ENCODE data around the gene MAP1A.
"Not testable (repeated sequence)": the region's sequence is repeated elsewhere in the genome, so short reads cannot be mapped to it uniquely, and the experiment has no call there.

The MAP1A gene

GRCh38 chr15:43531018-43531670 lies 13.7 kb downstream of the MAP1A start:
- DNase-seq = no peak

GRCh38 chr15:43532826-43533225 lies 15.4 kb downstream of the MAP1A start:
- DNase-seq = not testable (repeated sequence)

- no peak for DNase-seq
These were observed 17.5 kb downstream of the MAP1A start for GRCh38 chr15:43534897-43535296.

- DNase-seq = no peak
These were observed 20.7 kb downstream of the MAP1A start for GRCh38 chr15:43538091-43538490.

- DNase-seq = no peak
These were observed 24.4 kb downstream of the MAP1A start for GRCh38 chr15:43541785-43542184.

- DNase-seq = no peak
These were observed 26.9 kb downstream of the MAP1A start for GRCh38 chr15:43544266-43544665.

GRCh38 chr15:43545426-43545825 lies 28.0 kb downstream of the MAP1A start:
- DNase-seq = no peak

- no peak for DNase-seq
These were observed 30.1 kb downstream of the MAP1A start for GRCh38 chr15:43547539-43547938.

- DNase-seq = no peak
These were observed 33.3 kb downstream of the MAP1A start for GRCh38 chr15:43550527-43551363.

- no peak for DNase-seq
These were observed 34.8 kb downstream of the MAP1A start for GRCh38 chr15:43552256-43552655.

GRCh38 chr15:43552986-43553385 lies 35.6 kb downstream of the MAP1A start:
- DNase-seq = no peak

- DNase-seq = not testable (repeated sequence)
These were observed 45.3 kb downstream of the MAP1A start for GRCh38 chr15:43562753-43563152.

- DNase-seq = not testable (repeated sequence)
These were observed 46.4 kb downstream of the MAP1A start for GRCh38 chr15:43563793-43564192.

GRCh38 chr15:43566615-43567014 lies 49.2 kb downstream of the MAP1A start:
- not testable (repeated sequence) for DNase-seq

- not testable (repeated sequence) for DNase-seq
These were observed 57.2 kb downstream of the MAP1A start for GRCh38 chr15:43574607-43575006.

Measured in GDM1 (cell line).